ENCODE measurements around the gene PCYT1A. TPM values are rescaled to one million over a fixed set of nuclear protein-coding genes. Genes with fewer than 3 reads are reported as not detected.

The PCYT1A gene
- total RNA-seq, 4 donors from 2014 or later = 55.7 to 62.7 (median 59.3) TPM

DNA sequence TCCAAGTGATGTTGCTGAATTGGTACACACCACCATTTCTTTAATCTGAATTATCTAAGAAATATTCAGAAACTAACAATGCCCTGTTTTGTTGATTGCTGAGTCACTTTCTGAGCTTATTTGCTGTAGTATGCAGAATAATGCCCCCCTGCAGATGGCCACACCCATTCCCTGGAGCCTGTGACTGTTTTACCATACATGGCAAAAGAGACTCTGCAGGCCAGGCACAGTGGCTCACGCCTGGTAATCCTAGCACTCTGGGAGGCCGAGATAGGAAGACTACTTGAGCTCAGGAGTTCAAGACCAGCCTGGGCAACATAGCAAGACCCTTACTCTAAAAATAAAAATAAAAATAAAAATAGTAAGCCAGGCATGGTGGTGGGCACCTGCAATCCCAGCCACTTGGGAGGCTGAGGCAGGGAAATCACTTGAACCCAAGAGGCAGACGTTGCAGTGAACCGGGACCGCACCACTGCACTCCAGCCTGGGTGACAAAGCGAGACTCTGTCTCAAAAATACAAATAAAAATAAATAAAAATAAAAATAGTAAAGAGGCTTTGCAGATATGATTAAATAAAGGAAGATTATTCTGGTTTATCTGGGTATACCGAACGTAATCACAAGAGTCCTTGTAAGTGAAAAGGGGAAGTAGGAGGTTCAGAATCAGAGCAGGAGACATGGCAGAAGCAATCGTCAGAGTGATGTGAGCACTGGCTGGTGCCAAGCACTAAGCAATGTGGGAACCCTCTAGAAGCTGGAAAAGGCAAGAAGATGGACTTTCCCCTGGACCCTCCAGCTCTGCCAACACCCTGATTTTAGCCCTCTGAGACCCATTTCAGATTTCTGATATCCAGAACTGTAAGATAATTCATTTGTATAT lies 19.0 kb downstream of the PCYT1A start:
- intact Hi-C loops (cut with DNase I) = no loop called here
- WGBS = 68% methylated on average over 9 of the region's 9 CpGs
- TF ChIP-seq EP300 (IDR thresholded peaks at IDR 0.05) = no peak
- TF ChIP-seq POLR2AphosphoS5 (IDR thresholded peaks at IDR 0.05) = no peak
- TF ChIP-seq POLR2A (IDR thresholded peaks at IDR 0.05; ENCODE audit: low read depth) = no peak
- TF ChIP-seq, protein P1, sequence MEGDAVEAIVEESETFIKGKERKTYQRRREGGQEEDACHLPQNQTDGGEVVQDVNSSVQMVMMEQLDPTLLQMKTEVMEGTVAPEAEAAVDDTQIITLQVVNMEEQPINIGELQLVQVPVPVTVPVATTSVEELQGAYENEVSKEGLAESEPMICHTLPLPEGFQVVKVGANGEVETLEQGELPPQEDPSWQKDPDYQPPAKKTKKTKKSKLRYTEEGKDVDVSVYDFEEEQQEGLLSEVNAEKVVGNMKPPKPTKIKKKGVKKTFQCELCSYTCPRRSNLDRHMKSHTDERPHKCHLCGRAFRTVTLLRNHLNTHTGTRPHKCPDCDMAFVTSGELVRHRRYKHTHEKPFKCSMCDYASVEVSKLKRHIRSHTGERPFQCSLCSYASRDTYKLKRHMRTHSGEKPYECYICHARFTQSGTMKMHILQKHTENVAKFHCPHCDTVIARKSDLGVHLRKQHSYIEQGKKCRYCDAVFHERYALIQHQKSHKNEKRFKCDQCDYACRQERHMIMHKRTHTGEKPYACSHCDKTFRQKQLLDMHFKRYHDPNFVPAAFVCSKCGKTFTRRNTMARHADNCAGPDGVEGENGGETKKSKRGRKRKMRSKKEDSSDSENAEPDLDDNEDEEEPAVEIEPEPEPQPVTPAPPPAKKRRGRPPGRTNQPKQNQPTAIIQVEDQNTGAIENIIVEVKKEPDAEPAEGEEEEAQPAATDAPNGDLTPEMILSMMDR (IDR thresholded peaks at IDR 0.05) = no peak
- DNase-seq (ENCODE audit: extremely low spot score) = no peak
- Histone ChIP-seq H3K27me3 (no peaks in the 10 kb centered on the region), H3K4me1 (peaks cover 0 to 12% (median 9%) of the 10 kb centered on the region in 4 donors), H3K9me3 (no peaks in the 10 kb centered on the region), H3K36me3 (peaks cover 14 to 66% (median 55%) of the 10 kb centered on the region in 4 donors), H3K4me3 (no peak overlapping the region), H3K27ac (replicated peaks in 1 of 4) (no peak overlapping the region)

DNA sequence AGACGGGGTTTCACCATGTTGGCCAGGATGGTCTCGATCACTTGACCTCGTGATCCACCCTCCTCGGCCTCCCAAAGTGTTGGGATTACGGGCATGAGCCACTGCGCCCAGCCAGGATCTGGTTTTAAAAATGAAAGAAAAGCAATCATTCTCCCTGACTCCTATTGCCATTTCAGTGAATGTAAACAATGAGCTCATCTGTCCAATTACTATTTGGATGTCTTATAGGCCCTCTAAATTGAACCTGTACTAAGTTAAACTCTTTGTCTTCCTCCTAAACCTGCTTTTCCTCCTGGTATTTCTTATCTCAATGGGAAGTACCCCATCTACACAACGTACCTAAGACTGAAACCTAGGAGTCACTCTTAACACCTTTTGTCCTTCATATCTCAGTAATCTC lies 23.7 kb downstream of the PCYT1A start:
- intact Hi-C loops (cut with DNase I) = no loop called here
- peaks cover 14 to 59% (median 41%) of the 10 kb centered on the region in 4 donors for H3K36me3 ChIP-seq
- no peak overlapping the region for H3K27ac ChIP-seq (replicated peaks in 1 of 4)
- 93% methylated on average over 7 of the region's 7 CpGs for WGBS
- H3K4me1 ChIP-seq = peaks cover 0 to 9% (median 6%) of the 10 kb centered on the region in 4 donors
- H3K9me3 ChIP-seq = no peaks in the 10 kb centered on the region
- H3K4me3 ChIP-seq = no peak overlapping the region
- DNase-seq (ENCODE audit: extremely low spot score) = no peak
- H3K27me3 ChIP-seq = no peaks in the 10 kb centered on the region
- TF ChIP-seq, protein P1 (IDR thresholded peaks at IDR 0.05) = no peak
- no peak for TF ChIP-seq EP300 (IDR thresholded peaks at IDR 0.05)
- TF ChIP-seq POLR2AphosphoS5 (IDR thresholded peaks at IDR 0.05) = no peak
- no peak for TF ChIP-seq POLR2A (IDR thresholded peaks at IDR 0.05; ENCODE audit: low read depth)

- Histone ChIP-seq H3K4me1 (no peaks in the 10 kb centered on the region), H3K4me3 (no peak overlapping the region), H3K9me3 (no peaks in the 10 kb centered on the region), H3K27me3 (no peaks in the 10 kb centered on the region), H3K36me3 (peaks cover 8 to 56% (median 35%) of the 10 kb centered on the region in 4 donors), H3K27ac (replicated peaks in 1 of 4) (no peak overlapping the region)
- no peak for TF ChIP-seq POLR2AphosphoS5 (IDR thresholded peaks at IDR 0.05)
- DNase-seq (ENCODE audit: extremely low spot score) = no peak
- intact Hi-C loops (cut with DNase I) = no loop called here
- 96% methylated on average over 4 of the region's 4 CpGs for WGBS
These were observed 26.7 kb downstream of the PCYT1A start for GRCh38 chr3:196260784-196261183.

GRCh38 chr3:196255776-196256175 lies 31.8 kb downstream of the PCYT1A start:
- Histone ChIP-seq H3K27ac (replicated peaks in 1 of 4) (no peak overlapping the region), H3K9me3 (no peaks in the 10 kb centered on the region), H3K4me1 (no peaks in the 10 kb centered on the region), H3K36me3 (peaks cover 14 to 51% (median 37%) of the 10 kb centered on the region in 4 donors), H3K4me3 (no peak overlapping the region), H3K27me3 (no peaks in the 10 kb centered on the region)
- 79% methylated on average over 1 of the region's 1 CpG for WGBS
- no peak for DNase-seq (ENCODE audit: extremely low spot score)
- intact Hi-C loops (cut with DNase I) = no loop called here
- TF ChIP-seq POLR2A (IDR thresholded peaks at IDR 0.05; ENCODE audit: low read depth) = no peak
- TF ChIP-seq EP300 (IDR thresholded peaks at IDR 0.05) = no peak
- no peak for TF ChIP-seq POLR2AphosphoS5 (IDR thresholded peaks at IDR 0.05)
- TF ChIP-seq, protein P1 (IDR thresholded peaks at IDR 0.05) = no peak

GRCh38 chr3:196254376-196255283 lies 32.9 kb downstream of the PCYT1A start:
- no peaks in the 10 kb centered on the region for H3K4me1 ChIP-seq
- H3K36me3 ChIP-seq = peaks cover 14 to 44% (median 33%) of the 10 kb centered on the region in 4 donors
- no peak overlapping the region for H3K27ac ChIP-seq (replicated peaks in 1 of 4)
- intact Hi-C loops (cut with DNase I) = no loop called here
- no peaks in the 10 kb centered on the region for H3K9me3 ChIP-seq
- no peak for TF ChIP-seq POLR2AphosphoS5 (IDR thresholded peaks at IDR 0.05)
- no peak for TF ChIP-seq EP300 (IDR thresholded peaks at IDR 0.05)
- TF ChIP-seq, protein P1 (IDR thresholded peaks at IDR 0.05) = no peak
- TF ChIP-seq POLR2A (IDR thresholded peaks at IDR 0.05; ENCODE audit: low read depth) = no peak
- H3K27me3 ChIP-seq = no peaks in the 10 kb centered on the region
- 62% methylated on average over 5 of the region's 5 CpGs for WGBS
- no peak overlapping the region for H3K4me3 ChIP-seq
- DNase-seq (ENCODE audit: extremely low spot score) = no peak
